Glutamatergic neuron (in vitro differentiated cells): ENCODE data around the gene ARHGAP9. TPM values are rescaled to one million over a fixed set of nuclear protein-coding genes. Genes with fewer than 3 reads are reported as not detected.

Source experiments
- DNase-seq: peaks from one replicate; pipeline ENCODE4 v3.0.0; 2022
- H3K27ac Mint-ChIP-seq: one replicate; pipeline ENCODE4 v1.8.0; 2020; ENCODE audit warnings: mild to moderate bottlenecking, mixed read lengths, inconsistent platforms; ENCODE audit not compliant: unreplicated experiment
- H3K27me3 Mint-ChIP-seq: one replicate; pipeline ENCODE4 v1.8.0; 2020; ENCODE audit warnings: mild to moderate bottlenecking, moderate library complexity, mixed read lengths, inconsistent platforms; ENCODE audit not compliant: unreplicated experiment
- H3K36me3 Mint-ChIP-seq: one replicate; pipeline ENCODE4 v1.8.0; 2020; ENCODE audit warnings: mild to moderate bottlenecking, mixed read lengths, inconsistent platforms; ENCODE audit not compliant: unreplicated experiment
- H3K4me1 Mint-ChIP-seq: one replicate; pipeline ENCODE4 v1.8.0; 2020; ENCODE audit warnings: mild to moderate bottlenecking, low read depth, mixed read lengths, inconsistent platforms; ENCODE audit not compliant: unreplicated experiment
- H3K4me3 Mint-ChIP-seq: one replicate; pipeline ENCODE4 v1.8.0; 2020; ENCODE audit warnings: mild to moderate bottlenecking, mixed read lengths, inconsistent platforms; ENCODE audit not compliant: unreplicated experiment
- H3K9me3 Mint-ChIP-seq: one replicate; pipeline ENCODE4 v1.8.0; 2020; ENCODE audit warnings: mild to moderate bottlenecking, moderate library complexity, mixed read lengths, inconsistent platforms; ENCODE audit not compliant: unreplicated experiment
- total RNA-seq: library from RNA; stranded (reverse); fragmentation: NEBNext Ultra II Directional; extraction: Animal tissue kit (Norgen Biotek cat#: 25700); gene quantifications from one replicate; pipeline ENCODE4 v1.2.1, GENCODE V29; 2021; ENCODE audit not compliant: unreplicated experiment
- TF ChIP-seq, protein P1 (sequence below): fragments of 200-600 bp; sonication (generic); IDR thresholded peaks from one replicate; pipeline ENCODE4 v1.5.0; 2021; ENCODE audit not compliant: partially characterized antibody, unreplicated experiment

Gene ARHGAP9
- total RNA-seq, 1 donor from 2014 or later, result 52.0 TPM

DNA sequence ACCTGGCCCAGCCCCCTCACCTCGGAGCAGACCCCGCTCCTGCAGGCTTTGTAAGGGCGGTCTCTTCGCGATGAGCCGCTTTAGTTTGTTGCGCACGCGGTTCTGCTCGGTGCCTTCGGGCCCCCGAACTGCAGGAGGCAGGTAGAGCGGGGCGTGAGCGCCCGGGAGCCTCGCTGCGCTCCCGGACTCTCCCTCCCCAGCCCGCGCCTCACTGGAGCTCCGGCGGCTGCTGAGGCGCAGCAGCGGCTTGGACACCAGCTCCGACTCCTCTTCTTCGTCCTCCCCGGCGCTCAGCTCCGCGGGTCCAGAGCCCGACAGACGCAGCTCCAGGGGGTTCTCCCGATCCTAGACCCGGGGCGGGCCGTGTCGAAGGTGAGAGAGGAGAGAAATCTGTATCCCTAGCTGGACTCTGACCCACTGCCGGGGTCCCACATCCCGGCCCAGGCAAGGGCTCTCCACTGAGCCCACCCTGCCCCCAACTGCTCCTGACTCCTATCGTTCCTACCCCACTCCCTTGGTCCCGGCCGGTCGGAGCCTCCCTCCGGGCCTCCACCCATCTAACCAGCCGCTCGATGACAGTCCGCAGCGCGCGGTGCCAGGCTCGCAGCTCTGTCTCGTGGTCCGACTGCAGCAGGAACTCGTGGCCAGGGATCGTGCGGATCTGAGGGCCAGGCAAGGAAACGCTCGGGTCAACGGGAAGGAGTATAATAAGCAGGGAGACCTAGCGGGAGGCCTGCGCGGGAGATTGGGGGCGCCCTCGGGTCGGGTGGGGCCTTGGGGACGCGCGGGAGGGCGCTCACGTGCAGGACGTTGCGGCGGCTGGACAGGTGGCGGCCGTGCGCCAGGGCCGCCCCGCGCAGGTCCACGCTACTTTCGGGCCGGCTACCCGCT, 4.2 kb downstream of the ARHGAP9 start:
- Mint-ChIP-seq H3K9me3 (peaks cover 3% of the 10 kb centered on the region), H3K36me3 (peaks cover 31% of the 10 kb centered on the region), H3K4me1 (peaks cover 3% of the 10 kb centered on the region), H3K4me3 (no peak overlapping the region), H3K27me3 (peaks cover 13% of the 10 kb centered on the region), H3K27ac (no peak overlapping the region)
- DNase-seq, result peak; percentile 35
- TF ChIP-seq, protein P1, sequence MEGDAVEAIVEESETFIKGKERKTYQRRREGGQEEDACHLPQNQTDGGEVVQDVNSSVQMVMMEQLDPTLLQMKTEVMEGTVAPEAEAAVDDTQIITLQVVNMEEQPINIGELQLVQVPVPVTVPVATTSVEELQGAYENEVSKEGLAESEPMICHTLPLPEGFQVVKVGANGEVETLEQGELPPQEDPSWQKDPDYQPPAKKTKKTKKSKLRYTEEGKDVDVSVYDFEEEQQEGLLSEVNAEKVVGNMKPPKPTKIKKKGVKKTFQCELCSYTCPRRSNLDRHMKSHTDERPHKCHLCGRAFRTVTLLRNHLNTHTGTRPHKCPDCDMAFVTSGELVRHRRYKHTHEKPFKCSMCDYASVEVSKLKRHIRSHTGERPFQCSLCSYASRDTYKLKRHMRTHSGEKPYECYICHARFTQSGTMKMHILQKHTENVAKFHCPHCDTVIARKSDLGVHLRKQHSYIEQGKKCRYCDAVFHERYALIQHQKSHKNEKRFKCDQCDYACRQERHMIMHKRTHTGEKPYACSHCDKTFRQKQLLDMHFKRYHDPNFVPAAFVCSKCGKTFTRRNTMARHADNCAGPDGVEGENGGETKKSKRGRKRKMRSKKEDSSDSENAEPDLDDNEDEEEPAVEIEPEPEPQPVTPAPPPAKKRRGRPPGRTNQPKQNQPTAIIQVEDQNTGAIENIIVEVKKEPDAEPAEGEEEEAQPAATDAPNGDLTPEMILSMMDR, result no peak

DNA sequence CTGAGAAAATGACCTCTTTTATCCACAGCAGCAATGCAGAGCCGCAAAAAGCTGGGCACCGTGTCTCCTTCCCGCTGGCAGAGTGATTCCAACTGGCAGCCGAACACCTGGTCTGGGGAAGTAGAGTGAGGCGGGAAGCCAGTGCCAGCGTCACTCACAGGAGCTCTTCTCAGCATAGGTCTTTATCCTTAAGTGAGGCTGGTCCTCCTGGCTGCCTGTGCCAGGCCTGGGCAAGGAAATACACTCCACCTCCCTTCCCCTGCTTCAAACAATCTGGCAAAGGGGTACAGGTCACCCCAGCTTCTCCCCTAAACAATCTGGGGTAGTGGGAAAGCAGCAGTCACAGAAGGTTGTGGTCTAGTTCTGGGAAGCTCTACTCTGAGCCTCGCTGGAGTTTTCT, 4.8 kb downstream of the ARHGAP9 start:
- Mint-ChIP-seq H3K4me1 (peaks cover 3% of the 10 kb centered on the region), H3K27me3 (peaks cover 13% of the 10 kb centered on the region), H3K36me3 (peaks cover 31% of the 10 kb centered on the region), H3K27ac (no peak overlapping the region), H3K9me3 (peaks cover 3% of the 10 kb centered on the region), H3K4me3 (no peak overlapping the region)
- TF ChIP-seq, protein P1, result no peak
- no peak for DNase-seq

DNA sequence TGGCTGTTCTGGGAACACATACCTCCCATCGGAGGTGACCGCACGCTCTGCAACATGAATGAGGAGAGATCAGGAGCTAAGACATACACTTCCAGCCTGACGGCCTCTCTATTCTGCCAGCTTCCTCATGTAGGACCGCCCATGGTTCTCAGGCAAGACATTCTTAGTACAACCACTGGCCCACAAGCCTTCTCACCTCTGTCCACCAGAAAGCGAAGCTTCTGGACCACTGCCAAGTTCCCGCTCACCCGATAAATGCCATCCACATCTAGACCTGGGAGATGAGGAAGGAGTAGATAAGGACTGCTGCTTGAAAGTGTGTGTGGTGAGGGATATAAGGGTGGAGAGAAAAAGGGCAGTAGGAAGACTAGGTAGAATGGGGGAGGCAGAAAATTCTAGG, 5.2 kb downstream of the ARHGAP9 start:
- Mint-ChIP-seq H3K27me3 (peaks cover 13% of the 10 kb centered on the region), H3K4me1 (peaks cover 3% of the 10 kb centered on the region), H3K4me3 (no peak overlapping the region), H3K27ac (no peak overlapping the region), H3K36me3 (peaks cover 31% of the 10 kb centered on the region), H3K9me3 (peaks cover 3% of the 10 kb centered on the region)
- no peak for DNase-seq
- TF ChIP-seq, protein P1, result no peak

DNA sequence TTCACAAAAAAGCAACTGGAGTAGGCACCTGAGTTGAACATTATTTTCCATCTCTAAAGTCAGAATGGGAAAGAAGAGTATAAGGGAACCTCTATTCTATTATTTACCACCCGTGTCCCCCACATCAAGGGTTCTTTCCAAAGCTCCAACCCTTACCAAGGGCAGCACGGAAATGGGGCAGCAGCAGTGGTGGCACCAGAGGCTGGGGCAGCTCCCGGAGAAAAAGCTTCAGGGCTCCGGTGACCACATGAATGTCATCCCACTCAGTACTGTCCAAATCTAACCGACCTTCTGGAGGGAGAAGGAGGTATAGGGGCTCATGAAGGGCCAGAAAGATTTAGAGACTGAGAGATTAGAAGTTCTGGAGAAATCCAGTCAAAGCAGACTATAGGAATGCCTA, 5.8 kb downstream of the ARHGAP9 start:
- Mint-ChIP-seq H3K4me3 (no peak overlapping the region), H3K36me3 (peaks cover 31% of the 10 kb centered on the region), H3K27ac (no peak overlapping the region), H3K27me3 (peaks cover 13% of the 10 kb centered on the region), H3K4me1 (peaks cover 3% of the 10 kb centered on the region), H3K9me3 (peaks cover 3% of the 10 kb centered on the region)
- DNase-seq, result no peak
- TF ChIP-seq, protein P1, result no peak

GRCh38 chr12:57473392-57473791, 6.3 kb downstream of the ARHGAP9 start:
- Mint-ChIP-seq H3K36me3 (peaks cover 31% of the 10 kb centered on the region), H3K9me3 (peaks cover 3% of the 10 kb centered on the region), H3K4me3 (no peak overlapping the region), H3K27me3 (peaks cover 13% of the 10 kb centered on the region), H3K4me1 (no peaks in the 10 kb centered on the region), H3K27ac (no peak overlapping the region)
- DNase-seq, result no peak
- TF ChIP-seq, protein P1, result no peak
